Activated B cell treated with CpG ODN at 0.5 μM for 24 hours (primary cell): ENCODE measurements around the gene ZNF593. TPM values are rescaled to one million over a fixed set of nuclear protein-coding genes. Genes with fewer than 3 reads are reported as not detected.
A peak's percentile ranks its signal among the peaks of the same experiment; 100 is the strongest.

ENCODE experiments used
- ATAC-seq: fragments of 200-7000 bp; cut with Tn5 transposase; one replicate; pipeline ENCODE4 v1.10.0; 2021; ENCODE audit warnings: low read depth, mild to moderate bottlenecking, moderate library complexity
- CTCF ChIA-PET: fragments of 350-600 bp; sonication (Branson Sonifier 250); formaldehyde crosslinking; loops from one replicate; lab custom pipeline; 2021; ENCODE audit warnings: antibody characterized with exemption; lab: Charles Lee
- POLR2A ChIA-PET: fragments of 350-600 bp; sonication (Branson Sonifier 250); formaldehyde crosslinking; loops from one replicate; lab custom pipeline; 2021; ENCODE audit warnings: antibody characterized with exemption; lab: Charles Lee
- DNase-seq: peaks from one replicate; pipeline ENCODE4 v3.0.0; 2022
- H3K27ac Mint-ChIP-seq: one replicate; pipeline ENCODE4 v1.8.0; 2020; ENCODE audit warnings: mixed read lengths
- H3K27me3 Mint-ChIP-seq: one replicate; pipeline ENCODE4 v1.8.0; 2021; ENCODE audit warnings: mixed read lengths
- H3K36me3 Mint-ChIP-seq: one replicate; pipeline ENCODE4 v1.8.0; 2021; ENCODE audit warnings: low read depth, mixed read lengths
- H3K4me1 Mint-ChIP-seq: one replicate; pipeline ENCODE4 v1.8.0; 2021; ENCODE audit warnings: mixed read lengths
- H3K4me3 Mint-ChIP-seq: one replicate; pipeline ENCODE4 v1.8.0; 2020; ENCODE audit warnings: mild to moderate bottlenecking, mixed read lengths
- H3K9me3 Mint-ChIP-seq: one replicate; pipeline ENCODE4 v1.8.0; 2020; ENCODE audit warnings: mixed read lengths
- intact Hi-C: fragments of 100-400 bp; cut with micrococcal nuclease; formaldehyde crosslinking; loops from one replicate; pipeline ENCODE4 v1.15.1; 2024
- total RNA-seq: library from RNA; stranded (reverse); gene quantifications from 2 replicates; pipeline ENCODE4 v1.2.3, GENCODE V29; 2022
- TF ChIP-seq, protein P1 (sequence below): fragments of 200-600 bp; IDR thresholded peaks from one replicate; pipeline ENCODE4 v1.8.0; 2022; ENCODE audit warnings: antibody characterized with exemption, mild to moderate bottlenecking

Gene ZNF593
- total RNA-seq, 1 donor from 2014 or later, result 36.0 TPM

DNA sequence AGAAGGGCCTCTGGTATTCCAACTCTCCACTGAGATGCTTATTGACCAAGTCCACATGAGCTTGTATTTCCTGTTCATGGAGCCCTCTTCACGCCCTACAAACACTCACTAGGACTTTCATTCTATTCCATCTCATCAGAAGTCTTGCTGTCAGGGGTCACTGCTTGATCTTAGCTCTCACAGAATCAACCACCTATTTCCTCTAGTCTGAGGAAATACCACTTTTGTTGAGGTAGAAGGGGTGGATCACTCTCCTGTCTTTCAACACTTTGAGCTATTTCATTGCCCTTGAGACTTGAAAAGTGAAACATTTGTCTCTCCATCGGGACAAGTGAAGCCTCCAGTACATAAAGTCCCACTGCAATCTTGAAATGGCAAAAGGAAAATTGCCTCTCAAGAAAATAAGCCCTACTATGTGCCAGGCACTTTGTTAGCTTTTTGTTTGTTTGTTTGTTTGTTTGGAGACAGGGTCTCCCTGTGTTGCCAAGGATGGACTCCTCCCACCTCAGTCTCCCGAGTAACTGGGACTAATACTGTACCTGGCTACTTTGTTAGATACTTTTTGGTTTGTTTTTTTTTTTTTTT, 30.6 kb upstream of the ZNF593 start:
- POLR2A ChIA-PET, result interaction anchor here (0.7 kb wide), 2 partner anchors 243 to 1118 kb away, joined by 3 read pairs; no protein-coding TSS in a partner anchor
- Mint-ChIP-seq H3K4me1 (no peaks in the 10 kb centered on the region), H3K27me3 (no peaks in the 10 kb centered on the region), H3K27ac (no peak overlapping the region), H3K4me3 (no peak overlapping the region), H3K9me3 (no peaks in the 10 kb centered on the region), H3K36me3 (peaks cover 2% of the 10 kb centered on the region)
- no peak for ATAC-seq
- CTCF ChIA-PET, result interaction anchor here (0.6 to 1.0 kb wide), 2 partner anchors 9 to 34 kb away, joined by 3 read pairs; no protein-coding TSS in a partner anchor
- no peak for DNase-seq
- TF ChIP-seq, protein P1, sequence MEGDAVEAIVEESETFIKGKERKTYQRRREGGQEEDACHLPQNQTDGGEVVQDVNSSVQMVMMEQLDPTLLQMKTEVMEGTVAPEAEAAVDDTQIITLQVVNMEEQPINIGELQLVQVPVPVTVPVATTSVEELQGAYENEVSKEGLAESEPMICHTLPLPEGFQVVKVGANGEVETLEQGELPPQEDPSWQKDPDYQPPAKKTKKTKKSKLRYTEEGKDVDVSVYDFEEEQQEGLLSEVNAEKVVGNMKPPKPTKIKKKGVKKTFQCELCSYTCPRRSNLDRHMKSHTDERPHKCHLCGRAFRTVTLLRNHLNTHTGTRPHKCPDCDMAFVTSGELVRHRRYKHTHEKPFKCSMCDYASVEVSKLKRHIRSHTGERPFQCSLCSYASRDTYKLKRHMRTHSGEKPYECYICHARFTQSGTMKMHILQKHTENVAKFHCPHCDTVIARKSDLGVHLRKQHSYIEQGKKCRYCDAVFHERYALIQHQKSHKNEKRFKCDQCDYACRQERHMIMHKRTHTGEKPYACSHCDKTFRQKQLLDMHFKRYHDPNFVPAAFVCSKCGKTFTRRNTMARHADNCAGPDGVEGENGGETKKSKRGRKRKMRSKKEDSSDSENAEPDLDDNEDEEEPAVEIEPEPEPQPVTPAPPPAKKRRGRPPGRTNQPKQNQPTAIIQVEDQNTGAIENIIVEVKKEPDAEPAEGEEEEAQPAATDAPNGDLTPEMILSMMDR, result no peak
- intact Hi-C loops, result no loop called here

DNA sequence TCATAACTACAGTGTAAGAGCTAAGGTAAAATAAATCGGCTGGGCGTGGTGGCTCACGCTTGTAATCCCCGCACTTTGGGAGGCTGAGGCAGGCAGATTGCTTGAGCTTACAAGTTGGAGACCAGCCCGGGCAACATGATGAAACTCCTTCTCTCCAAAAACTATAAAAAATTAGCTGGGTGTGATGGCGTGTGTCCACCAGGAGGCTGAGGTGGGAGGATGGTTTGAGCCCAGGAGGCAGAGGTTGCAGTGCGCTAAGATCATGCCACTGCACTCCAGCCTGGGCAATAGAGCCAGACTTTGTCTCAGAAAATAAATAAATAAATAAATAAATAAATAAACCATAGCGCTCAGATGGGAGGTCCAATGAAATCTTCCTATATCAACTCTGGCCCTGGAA, 27.5 kb upstream of the ZNF593 start:
- no peaks in the 10 kb centered on the region for H3K36me3 Mint-ChIP-seq
- DNase-seq (no peak), ATAC-seq (no peak)
- H3K4me1 Mint-ChIP-seq, result peaks cover 3% of the 10 kb centered on the region
- CTCF ChIA-PET, result interaction anchor here (1.3 to 5.8 kb wide), 3 partner anchors 35 to 179 kb away, joined by 3 to 126 read pairs (median 5); no protein-coding TSS in a partner anchor
- POLR2A ChIA-PET, result no interaction called here
- intact Hi-C loops, result no loop called here
- no peak overlapping the region for H3K4me3 Mint-ChIP-seq
- TF ChIP-seq, protein P1, result no peak
- H3K27ac Mint-ChIP-seq, result no peak overlapping the region
- H3K27me3 Mint-ChIP-seq, result peaks cover 8% of the 10 kb centered on the region
- no peaks in the 10 kb centered on the region for H3K9me3 Mint-ChIP-seq

DNA sequence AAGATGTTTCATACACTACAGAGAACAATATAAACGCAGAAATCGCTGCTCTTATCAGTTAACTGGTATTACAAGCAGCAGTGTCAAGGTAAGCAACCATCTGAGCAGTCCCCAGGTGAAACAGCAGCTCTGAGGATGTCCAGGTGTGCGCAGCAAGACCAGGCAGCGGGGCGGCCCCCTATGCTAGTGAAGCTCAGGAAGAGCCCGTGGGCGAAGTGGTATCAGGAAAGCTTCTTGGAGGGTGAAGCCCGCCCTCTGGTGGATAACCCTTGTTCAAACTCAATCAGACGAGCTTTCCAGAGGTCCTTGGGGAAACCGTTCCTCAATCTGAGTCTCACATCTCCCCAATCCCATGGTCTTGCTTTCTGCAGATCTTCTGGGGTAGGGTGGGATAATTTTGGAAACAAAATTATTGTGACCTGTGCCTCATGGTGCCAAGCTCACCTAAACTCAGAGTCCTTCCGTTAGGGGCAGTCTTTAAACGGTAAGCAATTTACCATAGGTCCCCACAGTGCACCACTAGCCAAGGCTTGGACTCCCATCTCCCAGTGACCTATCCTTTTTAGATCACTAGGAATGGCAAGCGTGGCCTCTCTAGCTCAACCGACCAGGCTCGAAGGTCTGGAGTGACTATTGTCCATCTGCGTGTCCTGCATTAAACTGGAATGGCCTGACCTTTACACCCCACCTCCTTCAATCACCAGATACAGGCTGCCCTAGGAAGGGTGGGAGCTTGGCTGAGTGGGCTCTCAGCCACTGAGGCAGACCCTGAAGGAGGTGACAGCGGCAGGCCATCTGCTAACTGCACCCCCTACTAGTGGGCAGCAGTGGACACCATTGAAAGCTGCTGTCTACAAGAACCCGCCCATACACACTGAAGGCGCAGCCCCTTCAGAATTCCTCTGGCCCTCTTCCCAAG, 24.4 kb upstream of the ZNF593 start:
- H3K4me1 Mint-ChIP-seq, result peaks cover 3% of the 10 kb centered on the region
- no peak overlapping the region for H3K27ac Mint-ChIP-seq
- ATAC-seq (peak; percentile 69), DNase-seq (no peak)
- H3K4me3 Mint-ChIP-seq, result no peak overlapping the region
- intact Hi-C loops, result loop anchor here (1.0 kb wide), 3 partner anchors 40 to 250 kb away; no protein-coding TSS in a partner anchor
- POLR2A ChIA-PET, result interaction anchor here (0.6 to 1.3 kb wide), 3 partner anchors 17 to 174 kb away, joined by 3 to 5 read pairs (median 4); no protein-coding TSS in a partner anchor
- peaks cover 15% of the 10 kb centered on the region for H3K27me3 Mint-ChIP-seq
- CTCF ChIA-PET, result interaction anchor here (0.5 to 5.8 kb wide), 32 partner anchors 8 to 276 kb away, joined by 3 to 126 read pairs (median 4); partner anchors contain the start of genes CEP85, PAFAH2, PDIK1L and ZNF593
- TF ChIP-seq, protein P1, result peak; percentile 50
- no peaks in the 10 kb centered on the region for H3K9me3 Mint-ChIP-seq
- no peaks in the 10 kb centered on the region for H3K36me3 Mint-ChIP-seq

DNA sequence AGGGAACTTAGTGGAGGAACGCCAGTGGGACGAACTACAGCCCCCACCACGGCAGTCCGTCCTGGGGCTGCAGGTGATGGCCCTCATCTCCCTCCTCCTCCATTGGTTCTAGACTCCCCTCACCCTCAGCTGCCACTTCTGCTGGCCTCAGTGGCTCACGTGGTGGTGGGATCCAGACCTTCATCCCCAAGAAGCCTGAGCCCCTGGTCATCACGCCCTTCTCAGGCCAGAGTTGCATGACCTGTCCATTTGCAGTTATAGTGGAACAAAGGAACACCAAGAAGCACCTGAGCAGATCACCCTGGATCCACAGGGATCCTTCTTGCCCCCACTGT, 23.8 kb upstream of the ZNF593 start:
- H3K27me3 Mint-ChIP-seq, result peaks cover 15% of the 10 kb centered on the region
- H3K27ac Mint-ChIP-seq, result no peak overlapping the region
- CTCF ChIA-PET, result interaction anchor here (1.5 to 5.8 kb wide), 8 partner anchors 12 to 271 kb away, joined by 3 to 126 read pairs (median 11); partner anchors contain the start of genes PAFAH2 and PDIK1L
- H3K4me3 Mint-ChIP-seq, result no peak overlapping the region
- intact Hi-C loops, result loop anchor here (1.0 kb wide), 3 partner anchors 41 to 251 kb away; no protein-coding TSS in a partner anchor
- H3K36me3 Mint-ChIP-seq, result no peaks in the 10 kb centered on the region
- peaks cover 3% of the 10 kb centered on the region for H3K4me1 Mint-ChIP-seq
- H3K9me3 Mint-ChIP-seq, result no peaks in the 10 kb centered on the region
- TF ChIP-seq, protein P1, result no peak
- POLR2A ChIA-PET, result interaction anchor here (0.6 kb wide), 1 partner anchor 20 kb away, joined by 3 read pairs; no protein-coding TSS in a partner anchor
- no peak for ATAC-seq
- no peak for DNase-seq
